Activated T-cell treated with anti-CD3 and anti-CD28 coated beads, Interleukin-2, amount 50 U/mL, for 24 hours (primary cell): ENCODE measurements around the gene CYP3A4.
"Not testable (repeated sequence)": the region's sequence is repeated elsewhere in the genome, so short reads cannot be mapped to it uniquely, and the experiment has no call there.

Source experiments
- DNase-seq: peaks from one replicate; pipeline ENCODE4 v3.0.0-alpha.2; 2020
- H3K27ac Mint-ChIP-seq: 2 replicates; pipeline ENCODE4 v1.8.0; 2020; ENCODE audit warnings: mild to moderate bottlenecking, mixed read lengths
- H3K27me3 Mint-ChIP-seq: 2 replicates; pipeline ENCODE4 v1.8.0; 2020; ENCODE audit warnings: mixed read lengths
- H3K36me3 Mint-ChIP-seq: 2 replicates; pipeline ENCODE4 v1.8.0; 2020; ENCODE audit warnings: low read depth, mixed read lengths
- H3K4me1 Mint-ChIP-seq: 2 replicates; pipeline ENCODE4 v1.8.0; 2020; ENCODE audit warnings: low read depth, mixed read lengths
- H3K4me3 Mint-ChIP-seq: 2 replicates; pipeline ENCODE4 v1.8.0; 2020; ENCODE audit warnings: mild to moderate bottlenecking, moderate library complexity, mixed read lengths
- H3K9me3 Mint-ChIP-seq: 2 replicates; pipeline ENCODE4 v1.8.0; 2020; ENCODE audit warnings: mixed read lengths

Gene CYP3A4

GRCh38 chr7:99782012-99782953 lies 1.7 kb downstream of the CYP3A4 start:
- Mint-ChIP-seq H3K4me1 (peaks cover 20% of the 10 kb centered on the region), H3K9me3 (no peaks in the 10 kb centered on the region), H3K4me3 (no peak overlapping the region), H3K27me3 (peaks cover 31% of the 10 kb centered on the region), H3K36me3 (no peaks in the 10 kb centered on the region), H3K27ac (no peak overlapping the region)
- DNase-seq: no peak

GRCh38 chr7:99780588-99780987 lies 3.4 kb downstream of the CYP3A4 start:
- DNase-seq: no peak
- Mint-ChIP-seq H3K27ac (no peak overlapping the region), H3K27me3 (peaks cover 40% of the 10 kb centered on the region), H3K4me3 (no peak overlapping the region), H3K4me1 (peaks cover 13% of the 10 kb centered on the region), H3K9me3 (no peaks in the 10 kb centered on the region), H3K36me3 (no peaks in the 10 kb centered on the region)

- H3K4me3 Mint-ChIP-seq: no peak overlapping the region
- H3K36me3 Mint-ChIP-seq: no peaks in the 10 kb centered on the region
- H3K27ac Mint-ChIP-seq: no peak overlapping the region
- no peaks in the 10 kb centered on the region for H3K9me3 Mint-ChIP-seq
- H3K4me1 Mint-ChIP-seq: peaks cover 13% of the 10 kb centered on the region
- peaks cover 47% of the 10 kb centered on the region for H3K27me3 Mint-ChIP-seq
- DNase-seq: no peak
Measured at GRCh38 chr7:99779949-99780348, 4.0 kb downstream of the CYP3A4 start.

GRCh38 chr7:99778880-99779279 lies 5.1 kb downstream of the CYP3A4 start:
- Mint-ChIP-seq H3K36me3 (no peaks in the 10 kb centered on the region), H3K4me3 (no peak overlapping the region), H3K27me3 (peaks cover 50% of the 10 kb centered on the region), H3K9me3 (no peaks in the 10 kb centered on the region), H3K27ac (no peak overlapping the region), H3K4me1 (peaks cover 13% of the 10 kb centered on the region)
- no peak for DNase-seq

- not testable (repeated sequence) for DNase-seq, H3K4me3 Mint-ChIP-seq, H3K27ac Mint-ChIP-seq, H3K36me3 Mint-ChIP-seq, H3K4me1 Mint-ChIP-seq, H3K9me3 Mint-ChIP-seq
- peaks cover 69% of the 10 kb centered on the region for H3K27me3 Mint-ChIP-seq
Measured at GRCh38 chr7:99773395-99773794, 10.6 kb downstream of the CYP3A4 start.

GRCh38 chr7:99772565-99772964 lies 11.4 kb downstream of the CYP3A4 start:
- Mint-ChIP-seq H3K27ac (no peak overlapping the region), H3K27me3 (peaks cover 64% of the 10 kb centered on the region), H3K9me3 (no peaks in the 10 kb centered on the region), H3K36me3 (no peaks in the 10 kb centered on the region), H3K4me3 (no peak overlapping the region), H3K4me1 (peaks cover 12% of the 10 kb centered on the region)
- DNase-seq: no peak

- H3K27ac Mint-ChIP-seq, H3K36me3 Mint-ChIP-seq, H3K4me3 Mint-ChIP-seq, DNase-seq, H3K9me3 Mint-ChIP-seq: not testable (repeated sequence)
- H3K27me3 Mint-ChIP-seq: peaks cover 42% of the 10 kb centered on the region
- H3K4me1 Mint-ChIP-seq: peaks cover 15% of the 10 kb centered on the region
Measured at GRCh38 chr7:99769494-99769893, 14.5 kb downstream of the CYP3A4 start.

- Mint-ChIP-seq H3K9me3 (no peaks in the 10 kb centered on the region), H3K36me3 (no peaks in the 10 kb centered on the region), H3K4me1 (peaks cover 13% of the 10 kb centered on the region), H3K4me3 (no peak overlapping the region), H3K27me3 (peaks cover 37% of the 10 kb centered on the region), H3K27ac (no peak overlapping the region)
- no peak for DNase-seq
Measured at GRCh38 chr7:99768471-99768870, 15.5 kb downstream of the CYP3A4 start.

GRCh38 chr7:99767662-99768061 lies 16.3 kb downstream of the CYP3A4 start:
- peaks cover 10% of the 10 kb centered on the region for H3K4me1 Mint-ChIP-seq
- H3K27ac Mint-ChIP-seq: no peak overlapping the region
- DNase-seq: no peak
- no peaks in the 10 kb centered on the region for H3K9me3 Mint-ChIP-seq
- H3K27me3 Mint-ChIP-seq: peaks cover 32% of the 10 kb centered on the region
- no peak overlapping the region for H3K4me3 Mint-ChIP-seq
- H3K36me3 Mint-ChIP-seq: no peaks in the 10 kb centered on the region

- Mint-ChIP-seq H3K4me3 (no peak overlapping the region), H3K4me1 (peaks cover 10% of the 10 kb centered on the region), H3K9me3 (no peaks in the 10 kb centered on the region), H3K27me3 (peaks cover 23% of the 10 kb centered on the region), H3K27ac (no peak overlapping the region), H3K36me3 (no peaks in the 10 kb centered on the region)
- no peak for DNase-seq
Measured at GRCh38 chr7:99766484-99767099, 17.4 kb downstream of the CYP3A4 start.

- Mint-ChIP-seq H3K27ac (no peak overlapping the region), H3K9me3 (no peaks in the 10 kb centered on the region), H3K36me3 (no peaks in the 10 kb centered on the region), H3K27me3 (peaks cover 7% of the 10 kb centered on the region), H3K4me1 (peaks cover 10% of the 10 kb centered on the region), H3K4me3 (no peak overlapping the region)
- DNase-seq: no peak
Measured at GRCh38 chr7:99764478-99764877, 19.5 kb downstream of the CYP3A4 start.

- Mint-ChIP-seq H3K9me3 (no peaks in the 10 kb centered on the region), H3K27me3 (no peaks in the 10 kb centered on the region), H3K36me3 (no peaks in the 10 kb centered on the region), H3K4me3 (no peak overlapping the region), H3K27ac (no peak overlapping the region), H3K4me1 (peaks cover 5% of the 10 kb centered on the region)
- no peak for DNase-seq
Measured at GRCh38 chr7:99762680-99763327, 21.2 kb downstream of the CYP3A4 start.

GRCh38 chr7:99755085-99755484 lies 28.9 kb downstream of the CYP3A4 start:
- DNase-seq: no peak
- no peaks in the 10 kb centered on the region for H3K4me1 Mint-ChIP-seq
- H3K4me3 Mint-ChIP-seq: no peak overlapping the region
- H3K27ac Mint-ChIP-seq: no peak overlapping the region
- H3K27me3 Mint-ChIP-seq: peaks cover 13% of the 10 kb centered on the region
- no peaks in the 10 kb centered on the region for H3K36me3 Mint-ChIP-seq
- H3K9me3 Mint-ChIP-seq: no peaks in the 10 kb centered on the region

GRCh38 chr7:99752356-99752755 lies 31.6 kb downstream of the CYP3A4 start:
- H3K27me3 Mint-ChIP-seq: peaks cover 17% of the 10 kb centered on the region

More at GRCh38 chr7:99752356-99752755, 31.6 kb downstream of the CYP3A4 start:
- Mint-ChIP-seq H3K36me3 (no peaks in the 10 kb centered on the region), H3K4me1 (peaks cover 16% of the 10 kb centered on the region), H3K4me3 (no peak overlapping the region), H3K9me3 (no peaks in the 10 kb centered on the region), H3K27ac (no peak overlapping the region)
- DNase-seq: no peak
